ENCODE results near the gene COL6A5. TPM values are rescaled to one million over a fixed set of nuclear protein-coding genes. Genes with fewer than 3 reads are reported as not detected.

The COL6A5 gene
- polyA plus RNA-seq, 1 of the 3 experiments (the other 2 are of a cell fraction) = not detected

GRCh38 chr3:130378677-130379191 lies 33.3 kb downstream of the COL6A5 start:
- WGBS (ENCODE audit: low lambda C conversion rate) = 46% methylated on average over 7 of the region's 7 CpGs
- no peaks in the 10 kb centered on the region for H3K9me3 ChIP-seq
- H3K4me3 ChIP-seq (ENCODE audit: low read depth in 2 of 2, low read length in 1 of 2) = no peak overlapping the region
- no peak overlapping the region for H3K27ac ChIP-seq (ENCODE audit: low read depth in 2 of 2, low read length in 1 of 2)
- no peaks in the 10 kb centered on the region for H3K36me3 ChIP-seq (replicated peaks in 1 of 2; ENCODE audit: control insufficient read depth in 1 of 2, insufficient read depth in 2 of 2, low read length in 1 of 2)
- no peak overlapping the region for H3K4me2 ChIP-seq
- H3K27me3 ChIP-seq (ENCODE audit: insufficient read depth) = no peaks in the 10 kb centered on the region
- H3F3A ChIP-seq (replicated peaks; ENCODE audit: insufficient read depth) = no peaks in the 10 kb centered on the region
- H3K4me1 ChIP-seq (ENCODE audit: control insufficient read depth in 1 of 2, insufficient read depth in 2 of 2, low read depth in 1 of 2, low read length in 1 of 2) = no peaks in the 10 kb centered on the region
- DNase-seq = no peak
- H4K20me1 ChIP-seq (ENCODE audit: insufficient read depth) = no peaks in the 10 kb centered on the region
- no peaks in the 10 kb centered on the region for H3K9me2 ChIP-seq
- ChIA-PET CTCF (no interaction called here), POLR2A (no interaction called here)
- TF ChIP-seq POLR2AphosphoS5 (IDR thresholded peaks at IDR 0.05; ENCODE audit: low read depth, low read length) (no peak), MXI1 (IDR thresholded peaks at IDR 0.05; ENCODE audit: low read depth, low read length) (no peak), TAF1 (IDR thresholded peaks at IDR 0.05; ENCODE audit: borderline replicate concordance, low read depth, low read length) (no peak), SIN3A (IDR thresholded peaks at IDR 0.05; ENCODE audit: borderline replicate concordance, low read depth, low read length) (no peak), MAX (IDR thresholded peaks at IDR 0.05; ENCODE audit: low read depth) (no peak), JUND (IDR thresholded peaks at IDR 0.05) (no peak), NFIC (IDR thresholded peaks at IDR 0.05; ENCODE audit: borderline replicate concordance) (no peak), RCOR1 (IDR thresholded peaks at IDR 0.05; ENCODE audit: low read length) (no peak), NRF1 (IDR thresholded peaks at IDR 0.05; ENCODE audit: low read depth, low read length) (no peak)
- TF ChIP-seq, protein P1, sequence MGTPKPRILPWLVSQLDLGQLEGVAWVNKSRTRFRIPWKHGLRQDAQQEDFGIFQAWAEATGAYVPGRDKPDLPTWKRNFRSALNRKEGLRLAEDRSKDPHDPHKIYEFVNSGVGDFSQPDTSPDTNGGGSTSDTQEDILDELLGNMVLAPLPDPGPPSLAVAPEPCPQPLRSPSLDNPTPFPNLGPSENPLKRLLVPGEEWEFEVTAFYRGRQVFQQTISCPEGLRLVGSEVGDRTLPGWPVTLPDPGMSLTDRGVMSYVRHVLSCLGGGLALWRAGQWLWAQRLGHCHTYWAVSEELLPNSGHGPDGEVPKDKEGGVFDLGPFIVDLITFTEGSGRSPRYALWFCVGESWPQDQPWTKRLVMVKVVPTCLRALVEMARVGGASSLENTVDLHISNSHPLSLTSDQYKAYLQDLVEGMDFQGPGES (IDR thresholded peaks at IDR 0.05; ENCODE audit: low read depth, low read length) = no peak
- no peak overlapping the region for H3K9ac ChIP-seq
- H2AFZ ChIP-seq (ENCODE audit: low read depth) = no peak overlapping the region
- no peaks in the 10 kb centered on the region for H3K79me2 ChIP-seq (ENCODE audit: insufficient read depth)

DNA sequence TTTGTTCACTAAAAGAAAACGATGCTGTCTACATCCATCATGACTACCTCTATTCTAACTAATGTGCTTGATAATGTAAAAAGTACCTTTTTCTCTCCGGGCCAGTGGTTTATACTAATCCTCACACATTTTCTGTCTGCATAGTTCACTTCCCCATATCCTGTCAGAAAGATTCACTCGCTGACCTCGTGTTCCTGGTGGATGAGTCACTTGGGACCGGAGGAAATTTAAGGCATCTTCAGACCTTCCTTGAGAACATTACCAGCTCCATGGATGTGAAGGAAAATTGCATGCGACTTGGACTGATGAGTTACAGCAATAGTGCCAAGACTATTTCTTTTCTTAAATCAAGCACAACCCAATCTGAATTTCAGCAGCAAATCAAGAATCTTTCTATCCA lies 33.8 kb downstream of the COL6A5 start:
- TF ChIP-seq TAF1 (IDR thresholded peaks at IDR 0.05; ENCODE audit: borderline replicate concordance, low read depth, low read length) = no peak
- TF ChIP-seq, protein P2, sequence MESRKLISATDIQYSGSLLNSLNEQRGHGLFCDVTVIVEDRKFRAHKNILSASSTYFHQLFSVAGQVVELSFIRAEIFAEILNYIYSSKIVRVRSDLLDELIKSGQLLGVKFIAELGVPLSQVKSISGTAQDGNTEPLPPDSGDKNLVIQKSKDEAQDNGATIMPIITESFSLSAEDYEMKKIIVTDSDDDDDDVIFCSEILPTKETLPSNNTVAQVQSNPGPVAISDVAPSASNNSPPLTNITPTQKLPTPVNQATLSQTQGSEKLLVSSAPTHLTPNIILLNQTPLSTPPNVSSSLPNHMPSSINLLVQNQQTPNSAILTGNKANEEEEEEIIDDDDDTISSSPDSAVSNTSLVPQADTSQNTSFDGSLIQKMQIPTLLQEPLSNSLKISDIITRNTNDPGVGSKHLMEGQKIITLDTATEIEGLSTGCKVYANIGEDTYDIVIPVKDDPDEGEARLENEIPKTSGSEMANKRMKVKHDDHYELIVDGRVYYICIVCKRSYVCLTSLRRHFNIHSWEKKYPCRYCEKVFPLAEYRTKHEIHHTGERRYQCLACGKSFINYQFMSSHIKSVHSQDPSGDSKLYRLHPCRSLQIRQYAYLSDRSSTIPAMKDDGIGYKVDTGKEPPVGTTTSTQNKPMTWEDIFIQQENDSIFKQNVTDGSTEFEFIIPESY (IDR thresholded peaks at IDR 0.05; ENCODE audit: borderline replicate concordance, low read depth) = no peak
- TF ChIP-seq, protein P1 (IDR thresholded peaks at IDR 0.05; ENCODE audit: low read depth, low read length) = no peak
- Histone ChIP-seq H3K27ac (ENCODE audit: low read depth in 2 of 2, low read length in 1 of 2) (no peak overlapping the region), H3K4me1 (ENCODE audit: control insufficient read depth in 1 of 2, insufficient read depth in 2 of 2, low read depth in 1 of 2, low read length in 1 of 2) (no peaks in the 10 kb centered on the region), H3K79me2 (ENCODE audit: insufficient read depth) (no peaks in the 10 kb centered on the region), H3K9me3 (no peaks in the 10 kb centered on the region), H3K9me2 (no peaks in the 10 kb centered on the region), H3K4me3 (ENCODE audit: low read depth in 2 of 2, low read length in 1 of 2) (no peak overlapping the region), H3K36me3 (replicated peaks in 1 of 2; ENCODE audit: control insufficient read depth in 1 of 2, insufficient read depth in 2 of 2, low read length in 1 of 2) (no peaks in the 10 kb centered on the region), H3K9ac (no peak overlapping the region), H3F3A (replicated peaks; ENCODE audit: insufficient read depth) (no peaks in the 10 kb centered on the region), H2AFZ (ENCODE audit: low read depth) (no peak overlapping the region), H4K20me1 (ENCODE audit: insufficient read depth) (no peaks in the 10 kb centered on the region), H3K27me3 (ENCODE audit: insufficient read depth) (no peaks in the 10 kb centered on the region), H3K4me2 (no peak overlapping the region)
- POLR2A ChIA-PET = no interaction called here
- no peak for DNase-seq
- 29% methylated on average over 6 of the region's 6 CpGs for WGBS (ENCODE audit: low lambda C conversion rate)
- CTCF ChIA-PET = no interaction called here

All from SK-N-SH (cell line).